Measurements from ENCODE around the gene PITPNC1. TPM values are rescaled to one million over a fixed set of nuclear protein-coding genes. Genes with fewer than 3 reads are reported as not detected.
"Not testable (repeated sequence)": the region's sequence is repeated elsewhere in the genome, so short reads cannot be mapped to it uniquely, and the experiment has no call there.

PITPNC1 gene
- total RNA-seq, 1 experiment from 2014 or later, result 37.5 TPM

DNA sequence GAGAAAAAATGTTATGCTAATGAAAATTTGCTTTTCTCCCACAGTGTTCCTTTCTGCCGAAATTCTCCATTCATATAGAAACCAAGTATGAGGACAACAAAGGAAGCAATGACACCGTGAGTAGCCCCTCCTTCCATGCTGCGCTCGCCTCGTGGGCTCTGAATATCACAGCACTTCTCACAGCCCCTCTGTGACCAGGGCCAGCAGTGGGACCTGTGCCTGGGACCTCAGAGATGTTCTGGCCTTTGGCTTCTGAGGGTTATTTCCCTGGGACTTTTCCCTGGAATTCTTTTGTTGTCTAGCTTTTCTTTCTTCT lies 201.0 kb downstream of the PITPNC1 start:
- H2BK5ac ChIP-seq (ENCODE audit: insufficient read length, low read length), result no peak overlapping the region
- no peaks in the 10 kb centered on the region for H3K9me3 Mint-ChIP-seq
- H3K14ac ChIP-seq (ENCODE audit: insufficient read depth, low read length), result peak overlapping the region; percentile 53; the same call in 1 of the 2 replicates
- no peak overlapping the region for H3K4ac ChIP-seq (ENCODE audit: low read depth, low read length)
- H3K27me3 ChIP-seq (ENCODE audit: insufficient read depth, low read length), result no peaks in the 10 kb centered on the region
- no peak overlapping the region for H2AFZ ChIP-seq (ENCODE audit: low read length)
- no peaks in the 10 kb centered on the region for H3K27me3 Mint-ChIP-seq (ENCODE audit: low read depth)
- peaks cover 7 to 16% (median 10%) of the 10 kb centered on the region in 3 experiments; a peak in 5 of 7 replicates for H3K36me3 Mint-ChIP-seq (ENCODE audit: insufficient read depth in 1 of 3, low read depth in 3 of 3)
- H3K23me2 ChIP-seq (ENCODE audit: insufficient read length, low read depth, low read length, poor library complexity, severe bottlenecking), result no peaks in the 10 kb centered on the region
- H3K23ac ChIP-seq (ENCODE audit: insufficient read length, low read depth, low read length), result no peak overlapping the region
- no peak overlapping the region for H4K91ac ChIP-seq (ENCODE audit: insufficient read length, low read depth, low read length)
- no peaks in the 10 kb centered on the region for H4K20me1 ChIP-seq (ENCODE audit: control insufficient read depth, insufficient read depth, insufficient read length)
- H2BK12ac ChIP-seq (ENCODE audit: insufficient read length, low read depth, low read length), result no peak overlapping the region
- no peak overlapping the region for H2AK5ac ChIP-seq (ENCODE audit: insufficient read length, low read length)
- H3T11ph ChIP-seq (ENCODE audit: low read length), result no peak overlapping the region
- H3K79me2 ChIP-seq (ENCODE audit: insufficient read depth, low read length), result no peaks in the 10 kb centered on the region
- H2BK120ac ChIP-seq (ENCODE audit: low read depth, low read length, poor library complexity, severe bottlenecking), result no peak overlapping the region
- H3K9ac ChIP-seq (ENCODE audit: extremely low read depth, insufficient read length, low read length), result no peak overlapping the region
- H4K5ac ChIP-seq (ENCODE audit: insufficient read length, low read depth, low read length), result no peak overlapping the region
- H4K8ac ChIP-seq (replicated peaks; ENCODE audit: insufficient read length, low read depth, low read length), result no peak overlapping the region
- H3K79me1 ChIP-seq (ENCODE audit: insufficient read depth, low read depth, low read length, poor library complexity, severe bottlenecking), result no peaks in the 10 kb centered on the region
- peak overlapping the region; percentile 13 for H3K4me2 ChIP-seq (ENCODE audit: insufficient read depth, insufficient read length, low read length)
- TF ChIP-seq, protein P1, sequence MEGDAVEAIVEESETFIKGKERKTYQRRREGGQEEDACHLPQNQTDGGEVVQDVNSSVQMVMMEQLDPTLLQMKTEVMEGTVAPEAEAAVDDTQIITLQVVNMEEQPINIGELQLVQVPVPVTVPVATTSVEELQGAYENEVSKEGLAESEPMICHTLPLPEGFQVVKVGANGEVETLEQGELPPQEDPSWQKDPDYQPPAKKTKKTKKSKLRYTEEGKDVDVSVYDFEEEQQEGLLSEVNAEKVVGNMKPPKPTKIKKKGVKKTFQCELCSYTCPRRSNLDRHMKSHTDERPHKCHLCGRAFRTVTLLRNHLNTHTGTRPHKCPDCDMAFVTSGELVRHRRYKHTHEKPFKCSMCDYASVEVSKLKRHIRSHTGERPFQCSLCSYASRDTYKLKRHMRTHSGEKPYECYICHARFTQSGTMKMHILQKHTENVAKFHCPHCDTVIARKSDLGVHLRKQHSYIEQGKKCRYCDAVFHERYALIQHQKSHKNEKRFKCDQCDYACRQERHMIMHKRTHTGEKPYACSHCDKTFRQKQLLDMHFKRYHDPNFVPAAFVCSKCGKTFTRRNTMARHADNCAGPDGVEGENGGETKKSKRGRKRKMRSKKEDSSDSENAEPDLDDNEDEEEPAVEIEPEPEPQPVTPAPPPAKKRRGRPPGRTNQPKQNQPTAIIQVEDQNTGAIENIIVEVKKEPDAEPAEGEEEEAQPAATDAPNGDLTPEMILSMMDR (conservative IDR thresholded peaks at IDR 0.05), result no peak
- H3K27ac ChIP-seq (ENCODE audit: insufficient read length, low read depth, low read length), result peak overlapping the region; percentile 2
- no peak for DNase-seq
- peaks cover 15 to 21% of the 10 kb centered on the region in 2 experiments for H3K4me1 Mint-ChIP-seq
- no CpG with 5 or more reads among the region's 5 CpGs for WGBS (ENCODE audit: extremely low coverage, insufficient read length, low lambda C conversion rate)
- no peak overlapping the region for H2BK15ac ChIP-seq (ENCODE audit: low read depth, low read length)
- H3K4me1 ChIP-seq (ENCODE audit: insufficient read depth, low read length), result peaks cover 3% of the 10 kb centered on the region; the same call in 1 of the 2 replicates
- peak overlapping the region; percentile 17 to 83 (median 19); a peak in 3 of 7 replicates for H3K27ac Mint-ChIP-seq
- H3K4me3 Mint-ChIP-seq, result no peak overlapping the region
- no peaks in the 10 kb centered on the region for H3K9me3 ChIP-seq (ENCODE audit: control insufficient read depth, low read depth, low read length)
- no peak overlapping the region for H3K18ac ChIP-seq (ENCODE audit: insufficient read length, low read depth, low read length)
- H2BK20ac ChIP-seq (ENCODE audit: low read depth, low read length, poor library complexity, severe bottlenecking), result no peak overlapping the region
- no peak overlapping the region for H3K56ac ChIP-seq (ENCODE audit: insufficient read length, low read depth, low read length)

DNA sequence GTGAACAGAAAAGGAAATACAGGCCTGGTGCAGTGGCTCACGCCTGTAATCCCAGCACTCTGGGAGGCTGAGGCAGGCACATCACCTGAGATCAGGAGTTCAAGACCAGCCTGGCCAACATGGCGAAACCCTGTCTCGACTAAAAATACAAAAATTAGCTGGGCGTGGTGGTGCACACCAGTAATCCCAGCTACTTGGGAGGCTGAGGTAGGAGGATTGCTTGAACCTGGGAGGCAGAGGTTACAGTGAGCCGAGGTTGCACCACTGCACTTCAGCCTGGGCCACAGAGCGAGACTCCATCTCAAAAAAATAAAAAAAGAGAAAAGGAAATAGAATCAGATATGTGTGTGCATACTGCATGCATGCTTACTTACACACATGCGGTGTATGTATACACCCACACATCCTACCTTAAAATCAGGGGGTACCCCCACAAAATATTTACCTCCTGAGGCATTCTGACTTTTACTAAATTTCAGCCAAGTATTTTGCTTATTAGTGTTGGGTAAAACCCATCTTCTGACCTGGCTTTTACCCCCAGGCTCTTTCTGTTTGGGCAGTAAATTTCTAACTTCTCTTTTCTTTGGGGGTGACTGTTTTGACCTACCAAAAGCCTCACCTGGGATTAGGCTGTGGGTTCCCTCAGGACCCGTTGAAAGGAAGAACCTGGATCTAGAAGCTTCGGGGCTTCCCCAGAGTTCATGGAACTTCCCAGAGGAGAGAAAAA lies 201.8 kb downstream of the PITPNC1 start:
- not testable (repeated sequence) for DNase-seq; H2BK5ac ChIP-seq (ENCODE audit: insufficient read length, low read length); H3K4me3 Mint-ChIP-seq; H3K27me3 ChIP-seq (ENCODE audit: insufficient read depth, low read length); H3K4ac ChIP-seq (ENCODE audit: low read depth, low read length); H3K79me1 ChIP-seq (ENCODE audit: insufficient read depth, low read depth, low read length, poor library complexity, severe bottlenecking); H4K5ac ChIP-seq (ENCODE audit: insufficient read length, low read depth, low read length); H3K14ac ChIP-seq (ENCODE audit: insufficient read depth, low read length); H2BK15ac ChIP-seq (ENCODE audit: low read depth, low read length); H3K23ac ChIP-seq (ENCODE audit: insufficient read length, low read depth, low read length); H2BK120ac ChIP-seq (ENCODE audit: low read depth, low read length, poor library complexity, severe bottlenecking); H3K9me3 ChIP-seq (ENCODE audit: control insufficient read depth, low read depth, low read length); H3K27ac ChIP-seq (ENCODE audit: insufficient read length, low read depth, low read length); H3K18ac ChIP-seq (ENCODE audit: insufficient read length, low read depth, low read length); H3K23me2 ChIP-seq (ENCODE audit: insufficient read length, low read depth, low read length, poor library complexity, severe bottlenecking); H2AK5ac ChIP-seq (ENCODE audit: insufficient read length, low read length); H2BK20ac ChIP-seq (ENCODE audit: low read depth, low read length, poor library complexity, severe bottlenecking); H3K4me2 ChIP-seq (ENCODE audit: insufficient read depth, insufficient read length, low read length); H4K20me1 ChIP-seq (ENCODE audit: control insufficient read depth, insufficient read depth, insufficient read length); H4K91ac ChIP-seq (ENCODE audit: insufficient read length, low read depth, low read length); H2AFZ ChIP-seq (ENCODE audit: low read length); H3K27me3 Mint-ChIP-seq (ENCODE audit: low read depth); H2BK12ac ChIP-seq (ENCODE audit: insufficient read length, low read depth, low read length); H3K56ac ChIP-seq (ENCODE audit: insufficient read length, low read depth, low read length); H3T11ph ChIP-seq (ENCODE audit: low read length); H4K8ac ChIP-seq (replicated peaks; ENCODE audit: insufficient read length, low read depth, low read length); H3K9me3 Mint-ChIP-seq; H3K9ac ChIP-seq (ENCODE audit: extremely low read depth, insufficient read length, low read length); H3K4me1 ChIP-seq (ENCODE audit: insufficient read depth, low read length); H3K79me2 ChIP-seq (ENCODE audit: insufficient read depth, low read length)
- Mint-ChIP-seq H3K4me1 (peaks cover 13 to 19% of the 10 kb centered on the region in 2 experiments), H3K27ac (peak overlapping the region in 2 of 3 experiments; percentile 19 to 83; a peak in 2 of 7 replicates), H3K36me3 (ENCODE audit: insufficient read depth in 1 of 3, low read depth in 3 of 3) (peaks cover 7 to 16% (median 10%) of the 10 kb centered on the region in 3 experiments; a peak in 5 of 7 replicates)
- no CpG with 5 or more reads among the region's 9 CpGs for WGBS (ENCODE audit: extremely low coverage, insufficient read length, low lambda C conversion rate)

Measured in H9 (cell line).